Hepatocyte (in vitro differentiated cells): Measurements from ENCODE around the gene EGLN1.

Experiments used
- CTCF ChIP-seq: fragments of 200-600 bp; sonication (generic); IDR thresholded peaks from 2 replicates; pipeline ENCODE4 v1.5.1; 2016; ENCODE audit warnings: antibody characterized with exemption, mild to moderate bottlenecking; ENCODE audit not compliant: poor library complexity
- EZH2 ChIP-seq: fragments of 200-600 bp; sonication (generic); IDR thresholded peaks from 2 replicates; pipeline ENCODE4 v1.6.1; 2016; ENCODE audit warnings: antibody characterized with exemption, mild to moderate bottlenecking, borderline replicate concordance

- TF ChIP-seq EZH2 (no peak), CTCF (no peak)
Measured at GRCh38 chr1:231335663-231336602, 86.2 kb downstream of the EGLN1 start.
